Measurements from ENCODE around the gene MSMP. TPM values are rescaled to one million over a fixed set of nuclear protein-coding genes. Genes with fewer than 3 reads are reported as not detected.

The MSMP gene
- total and polyA plus RNA-seq, 8 donors = 1.1 to 1.2 TPM; not detected in 6

DNA sequence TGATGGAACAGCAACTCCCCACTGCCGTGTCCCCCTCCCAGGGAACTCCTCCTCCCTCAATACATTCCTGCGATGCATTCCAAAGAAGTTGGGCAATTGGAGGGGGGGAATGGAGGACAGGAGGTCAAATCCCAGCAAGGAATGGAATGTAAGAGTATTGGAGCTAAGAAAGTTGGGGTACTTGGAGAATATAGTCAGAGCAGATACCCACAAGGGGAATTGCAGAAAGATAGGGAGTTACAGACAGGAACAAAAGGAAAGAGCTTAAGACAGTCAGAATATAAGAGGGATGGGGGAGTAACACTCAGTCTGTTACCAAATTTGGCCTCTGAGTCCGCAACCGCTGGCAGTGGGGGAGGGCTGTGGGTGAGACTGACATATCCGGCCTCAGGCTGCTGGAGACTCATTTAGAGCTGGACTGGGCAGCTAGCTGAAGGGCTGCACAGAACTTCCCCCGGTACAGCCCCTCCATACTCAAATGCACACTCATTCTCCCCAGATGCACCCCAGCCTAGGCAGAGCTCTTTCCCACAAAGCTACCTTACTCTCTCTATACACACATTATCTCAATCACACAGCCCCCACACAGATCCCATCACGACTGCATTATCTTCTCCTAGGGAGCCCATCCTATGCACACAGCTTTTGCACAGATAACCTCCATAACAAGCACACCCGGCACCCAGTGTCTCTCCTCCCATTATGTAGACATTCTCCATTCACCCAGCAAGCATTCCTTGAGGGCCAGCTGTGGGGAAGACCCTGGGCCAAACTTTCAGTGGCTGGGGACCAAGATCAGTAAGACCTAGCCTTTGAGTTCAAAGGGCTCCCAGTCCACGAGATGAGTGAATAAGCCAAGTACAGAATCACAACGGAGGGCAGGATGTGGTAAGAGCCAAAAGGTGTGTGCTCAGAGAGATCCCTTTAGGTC lies 25.8 kb downstream of the MSMP start:
- ATAC-seq (peak; percentile 10), DNase-seq (peak; percentile 74 to 87 (median 82))
- Histone ChIP-seq H3K4me1 (peaks cover 52 to 61% of the 10 kb centered on the region in 2 donors), H3K9me3 (no peaks in the 10 kb centered on the region), H3K36me3 (peaks cover 0 to 39% of the 10 kb centered on the region in 2 donors), H3K4me3 (peak overlapping the region in 1 of 2 donors; percentile 83), H3K27me3 (no peaks in the 10 kb centered on the region), H3K27ac (peak overlapping the region; percentile 73 to 97)
- intact Hi-C loops (cut with DNase I) = loop anchor here in 1 of 2 donors (10.0 kb wide), 1 partner anchor 64 kb away; the partner anchor contains the start of gene ARHGEF39
- TF ChIP-seq, protein P1, sequence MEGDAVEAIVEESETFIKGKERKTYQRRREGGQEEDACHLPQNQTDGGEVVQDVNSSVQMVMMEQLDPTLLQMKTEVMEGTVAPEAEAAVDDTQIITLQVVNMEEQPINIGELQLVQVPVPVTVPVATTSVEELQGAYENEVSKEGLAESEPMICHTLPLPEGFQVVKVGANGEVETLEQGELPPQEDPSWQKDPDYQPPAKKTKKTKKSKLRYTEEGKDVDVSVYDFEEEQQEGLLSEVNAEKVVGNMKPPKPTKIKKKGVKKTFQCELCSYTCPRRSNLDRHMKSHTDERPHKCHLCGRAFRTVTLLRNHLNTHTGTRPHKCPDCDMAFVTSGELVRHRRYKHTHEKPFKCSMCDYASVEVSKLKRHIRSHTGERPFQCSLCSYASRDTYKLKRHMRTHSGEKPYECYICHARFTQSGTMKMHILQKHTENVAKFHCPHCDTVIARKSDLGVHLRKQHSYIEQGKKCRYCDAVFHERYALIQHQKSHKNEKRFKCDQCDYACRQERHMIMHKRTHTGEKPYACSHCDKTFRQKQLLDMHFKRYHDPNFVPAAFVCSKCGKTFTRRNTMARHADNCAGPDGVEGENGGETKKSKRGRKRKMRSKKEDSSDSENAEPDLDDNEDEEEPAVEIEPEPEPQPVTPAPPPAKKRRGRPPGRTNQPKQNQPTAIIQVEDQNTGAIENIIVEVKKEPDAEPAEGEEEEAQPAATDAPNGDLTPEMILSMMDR (IDR thresholded peaks at IDR 0.05) = no peak

DNA sequence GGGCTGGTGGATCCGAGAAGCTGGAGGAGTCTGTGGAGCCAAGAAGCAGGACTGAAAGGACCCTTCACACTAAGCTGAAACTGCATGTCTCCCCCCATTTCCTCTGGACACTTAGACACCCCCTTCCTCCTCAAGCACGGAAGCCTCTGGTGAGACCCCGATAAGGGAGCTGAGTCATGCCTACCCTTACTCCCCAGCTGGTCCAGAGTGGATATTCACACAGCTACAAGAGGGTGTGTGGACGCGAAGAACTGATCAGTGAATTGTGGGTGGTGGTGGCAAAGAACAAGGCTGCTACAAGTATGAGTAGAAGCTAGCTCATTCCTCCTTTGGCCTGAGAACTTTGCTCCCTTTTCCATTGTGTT lies 26.4 kb downstream of the MSMP start:
- no peaks in the 10 kb centered on the region for H3K9me3 ChIP-seq
- no peaks in the 10 kb centered on the region for H3K27me3 ChIP-seq
- peak overlapping the region in 1 of 2 donors; percentile 83 for H3K4me3 ChIP-seq
- ATAC-seq (no peak), DNase-seq (no peak)
- H3K36me3 ChIP-seq = peaks cover 0 to 46% of the 10 kb centered on the region in 2 donors
- peaks cover 49 to 57% of the 10 kb centered on the region in 2 donors for H3K4me1 ChIP-seq
- TF ChIP-seq, protein P1 (IDR thresholded peaks at IDR 0.05) = no peak
- intact Hi-C loops (cut with DNase I) = loop anchor here in 1 of 2 donors (10.0 kb wide), 1 partner anchor 63 kb away; the partner anchor contains the start of gene ARHGEF39
- H3K27ac ChIP-seq = peak overlapping the region; percentile 73 to 97

DNA sequence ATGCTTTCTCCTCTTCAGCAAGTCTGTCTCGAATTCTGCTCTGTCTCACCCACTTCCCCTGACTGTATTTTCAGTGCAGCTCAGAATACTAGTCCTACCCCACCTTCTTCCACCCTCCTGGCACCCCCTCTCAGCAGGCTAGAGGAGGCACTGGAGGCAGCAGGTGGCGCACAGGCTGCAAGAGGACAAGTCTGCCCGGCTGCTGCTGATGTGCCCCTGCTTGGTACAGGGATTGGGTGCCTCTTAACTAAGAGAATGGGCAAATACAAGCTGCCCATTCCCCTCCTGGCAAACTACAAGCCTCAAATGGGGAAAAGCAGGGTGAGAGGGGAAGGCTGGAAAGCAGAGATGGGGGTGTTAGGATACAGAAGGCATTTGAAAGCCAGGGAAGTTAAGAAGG lies 27.1 kb downstream of the MSMP start:
- intact Hi-C loops (cut with DNase I) = loop anchor here in 1 of 2 donors (10.0 kb wide), 1 partner anchor 62 kb away; the partner anchor contains the start of gene ARHGEF39
- TF ChIP-seq, protein P1 (IDR thresholded peaks at IDR 0.05) = no peak
- H3K4me1 ChIP-seq = peaks cover 49 to 57% of the 10 kb centered on the region in 2 donors
- DNase-seq (no peak), ATAC-seq (peak; percentile 30)
- H3K9me3 ChIP-seq = no peaks in the 10 kb centered on the region
- peaks cover 3 to 53% of the 10 kb centered on the region in 2 donors for H3K36me3 ChIP-seq
- H3K27me3 ChIP-seq = no peaks in the 10 kb centered on the region
- H3K4me3 ChIP-seq = peak overlapping the region in 1 of 2 donors; percentile 83
- peak overlapping the region; percentile 73 to 97 for H3K27ac ChIP-seq

DNA sequence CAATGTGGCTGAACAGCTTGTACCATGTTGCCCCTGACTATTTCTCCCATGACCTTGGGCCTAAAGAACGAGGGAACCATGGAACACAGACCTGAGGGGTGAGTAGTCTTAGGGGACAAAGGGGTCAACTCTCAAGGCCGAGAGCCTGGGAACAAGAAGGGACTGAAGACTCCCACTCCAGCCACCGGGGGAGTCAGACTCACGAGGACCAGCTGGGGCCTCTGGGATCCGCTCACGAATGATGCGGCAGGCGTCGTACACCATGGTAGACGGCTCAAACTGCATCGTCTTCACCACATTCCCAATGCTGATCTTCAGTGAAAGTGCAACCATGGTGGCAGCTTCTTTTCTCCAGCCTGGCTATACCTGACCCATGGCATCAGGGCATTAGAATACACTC lies 28.7 kb downstream of the MSMP start:
- ATAC-seq (no peak), DNase-seq (no peak)
- intact Hi-C loops (cut with DNase I) = loop anchor here in 1 of 2 donors (10.0 kb wide), 1 partner anchor 61 kb away; the partner anchor contains the start of gene ARHGEF39
- Histone ChIP-seq H3K9me3 (no peaks in the 10 kb centered on the region), H3K4me1 (peaks cover 41 to 49% of the 10 kb centered on the region in 2 donors), H3K4me3 (no peak overlapping the region), H3K27me3 (no peaks in the 10 kb centered on the region), H3K36me3 (peaks cover 4 to 69% of the 10 kb centered on the region in 2 donors), H3K27ac (no peak overlapping the region)
- TF ChIP-seq, protein P1 (IDR thresholded peaks at IDR 0.05) = no peak

DNA sequence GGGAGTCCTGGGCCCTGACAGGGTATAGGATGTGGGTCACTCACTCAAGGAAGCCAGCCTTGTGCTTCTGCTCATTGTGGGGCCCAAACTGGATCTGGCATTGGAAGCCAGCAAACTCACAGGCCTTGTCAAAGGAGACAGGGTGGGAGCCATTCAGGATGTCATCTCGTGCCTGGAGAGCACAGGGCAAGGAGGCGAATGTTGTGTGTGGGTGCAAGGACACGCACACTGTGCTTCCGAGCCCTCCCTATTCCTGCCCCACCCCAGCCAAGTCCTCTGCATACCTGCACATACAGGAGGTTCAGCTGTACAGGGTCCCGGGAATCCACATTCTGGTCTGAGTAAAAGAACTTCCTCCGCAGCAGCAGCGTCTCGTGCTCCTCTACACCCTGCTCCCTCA lies 30.2 kb downstream of the MSMP start:
- peaks cover 10 to 83% of the 10 kb centered on the region in 2 donors for H3K36me3 ChIP-seq
- ATAC-seq = no peak
- H3K4me3 ChIP-seq = no peak overlapping the region
- no peak for DNase-seq
- H3K9me3 ChIP-seq = no peaks in the 10 kb centered on the region
- no peak overlapping the region for H3K27ac ChIP-seq
- TF ChIP-seq, protein P1 (IDR thresholded peaks at IDR 0.05) = no peak
- intact Hi-C loops (cut with DNase I) = loop anchor here in 1 of 2 donors (10.0 kb wide), 1 partner anchor 59 kb away; the partner anchor contains the start of gene ARHGEF39
- no peaks in the 10 kb centered on the region for H3K27me3 ChIP-seq
- peaks cover 28 to 34% of the 10 kb centered on the region in 2 donors for H3K4me1 ChIP-seq
